Measurements from ENCODE around the gene C4orf50.

C4orf50 gene

DNA sequence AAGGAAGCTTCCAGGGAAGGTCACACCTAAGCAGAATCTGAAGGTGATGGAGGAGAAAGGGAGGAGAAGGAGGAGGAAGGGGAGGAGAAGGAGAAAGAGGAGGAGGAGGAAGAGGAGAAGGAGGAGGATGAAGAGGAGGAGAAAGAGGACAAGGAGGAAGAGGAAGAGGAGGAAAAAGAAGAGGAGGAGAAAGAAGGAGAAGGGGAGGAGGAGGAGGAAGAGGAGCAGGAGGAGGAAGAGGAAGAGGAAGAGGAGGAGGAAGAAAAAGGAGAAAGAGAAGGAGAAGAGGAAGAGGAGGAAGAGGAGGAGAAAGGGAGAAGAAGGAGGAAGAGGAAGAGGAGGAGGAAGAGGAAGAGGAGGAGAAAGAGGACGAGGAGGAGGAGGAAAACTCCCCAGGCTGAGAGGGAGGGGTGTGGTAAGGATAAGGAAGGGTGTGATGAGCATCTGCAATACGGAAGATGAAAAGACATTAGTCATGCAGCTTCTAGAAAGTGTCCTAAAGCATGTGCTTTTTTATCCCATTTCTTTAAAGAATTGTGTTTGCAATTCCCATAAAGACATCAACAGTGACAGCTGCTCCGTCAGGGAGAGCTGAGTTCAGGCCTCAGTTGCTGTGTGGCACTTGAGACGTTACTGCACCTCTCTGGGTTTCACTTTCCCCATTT lies 166.5 kb downstream of the C4orf50 start:
- no peak for DNase-seq
